HL-60 (cell line): ENCODE results near the gene TVP23C.

ENCODE experiments used
- CTCF ChIP-seq: IDR thresholded peaks from one replicate; pipeline ENCODE4 v1.5.1; 2011; ENCODE audit warnings: low read length, control low read depth, inconsistent platforms; ENCODE audit not compliant: insufficient read depth
- GABPA ChIP-seq: IDR thresholded peaks from 2 replicates; pipeline ENCODE4 v1.6.1; 2012; ENCODE audit warnings: low read depth
- POLR2AphosphoS5 ChIP-seq: IDR thresholded peaks from 2 replicates; pipeline ENCODE4 v1.6.1; 2012; ENCODE audit warnings: low read depth
- REST ChIP-seq: IDR thresholded peaks from 2 replicates; pipeline ENCODE4 v1.6.1; 2012; ENCODE audit warnings: low read depth; ENCODE audit not compliant: insufficient replicate concordance

DNA sequence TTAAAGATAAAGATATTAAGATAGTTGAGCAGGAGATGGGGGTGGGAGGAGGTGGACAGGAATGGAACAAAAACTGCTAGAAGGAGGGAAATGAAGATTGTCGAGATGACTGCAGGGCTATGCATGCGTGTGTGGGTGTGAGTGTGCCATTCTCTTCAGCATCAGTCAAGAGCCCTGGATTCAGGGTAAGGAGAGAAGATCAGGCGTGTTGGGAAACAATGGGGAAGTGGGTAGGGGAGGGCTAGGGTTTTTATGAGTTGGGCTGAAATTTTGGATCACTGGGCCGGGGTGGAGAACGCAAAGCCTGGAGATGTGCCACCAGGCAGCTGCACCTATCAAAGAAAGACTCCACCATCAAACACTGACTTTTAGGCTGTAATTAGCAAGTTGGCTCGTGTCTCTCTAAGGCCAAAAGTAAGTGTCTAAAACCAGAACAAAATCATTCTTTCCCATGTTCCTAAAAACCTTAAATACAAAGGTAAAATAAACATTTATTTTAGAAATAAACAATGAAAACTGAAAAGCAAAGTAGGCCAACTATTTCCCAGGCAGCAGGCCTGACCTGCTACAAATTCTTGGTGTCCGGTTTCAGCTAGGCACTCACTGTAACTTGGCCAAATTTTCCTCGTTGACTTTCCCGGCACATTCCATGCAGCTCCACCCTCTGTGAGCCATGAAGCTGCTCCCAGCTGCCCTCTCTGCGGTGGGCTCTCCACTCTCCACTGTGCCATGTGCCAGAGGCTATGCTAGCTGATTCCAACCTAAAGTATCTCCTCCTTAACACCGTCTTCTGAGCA lies 100.1 kb downstream of the TVP23C start:
- TF ChIP-seq CTCF (no peak), POLR2AphosphoS5 (no peak), GABPA (no peak), REST (no peak)
